SHP77 treated with DMSO at 0.1 percent for 48 hours (cell line): ENCODE results near the gene SHC3.

Source experiments
- DNase-seq: peaks from one replicate; lab custom pipeline; 2025; lab: John Stamatoyannopoulos, UW

SHC3 gene

GRCh38 chr9:89107406-89107805 is 71.2 kb downstream of the SHC3 start:
- DNase-seq: no peak

GRCh38 chr9:89106224-89106851 is 72.3 kb downstream of the SHC3 start:
- DNase-seq: no peak

GRCh38 chr9:89104821-89105220 is 73.8 kb downstream of the SHC3 start:
- no peak for DNase-seq

- DNase-seq: no peak
Observed at GRCh38 chr9:89097219-89097618, 81.4 kb downstream of the SHC3 start.

GRCh38 chr9:89096807-89097206 is 81.8 kb downstream of the SHC3 start:
- no peak for DNase-seq

GRCh38 chr9:89095761-89096528 is 82.7 kb downstream of the SHC3 start:
- DNase-seq: no peak

- DNase-seq: no peak
Observed at GRCh38 chr9:89093201-89093975, 85.2 kb downstream of the SHC3 start.

- no peak for DNase-seq
Observed at GRCh38 chr9:89089176-89089575, 89.4 kb downstream of the SHC3 start.

GRCh38 chr9:89083626-89084025 is 95.0 kb downstream of the SHC3 start:
- DNase-seq: no peak

GRCh38 chr9:89080193-89080592 is 98.4 kb downstream of the SHC3 start:
- DNase-seq: no peak

GRCh38 chr9:89079391-89079790 is 99.2 kb downstream of the SHC3 start:
- no peak for DNase-seq

- no peak for DNase-seq
Observed at GRCh38 chr9:89078860-89079259, 99.8 kb downstream of the SHC3 start.

GRCh38 chr9:89078421-89078820 is 100.2 kb downstream of the SHC3 start:
- DNase-seq: no peak

- no peak for DNase-seq
Observed at GRCh38 chr9:89077519-89077918, 101.1 kb downstream of the SHC3 start.

- no peak for DNase-seq
Observed at GRCh38 chr9:89073397-89073796, 105.2 kb downstream of the SHC3 start.

GRCh38 chr9:89071591-89071990 is 107.0 kb downstream of the SHC3 start:
- DNase-seq: no peak

- DNase-seq: no peak
Observed at GRCh38 chr9:89066835-89067234, 111.8 kb downstream of the SHC3 start.

GRCh38 chr9:89065921-89066320 is 112.7 kb downstream of the SHC3 start:
- DNase-seq: no peak

- no peak for DNase-seq
Observed at GRCh38 chr9:89060790-89061189, 117.8 kb downstream of the SHC3 start.

- DNase-seq: no peak
Observed at GRCh38 chr9:89059925-89060506, 118.6 kb downstream of the SHC3 start.

- DNase-seq: no peak
Observed at GRCh38 chr9:89058906-89059305, 119.7 kb downstream of the SHC3 start.

GRCh38 chr9:89054865-89055495 is 123.6 kb downstream of the SHC3 start:
- no peak for DNase-seq
